ENCODE measurements around the gene CDS1.
"Not testable (repeated sequence)": the region's sequence is repeated elsewhere in the genome, so short reads cannot be mapped to it uniquely, and the experiment has no call there.

CDS1 gene

GRCh38 chr4:84614891-84615290, 32.0 kb downstream of the CDS1 start:
- DNase-seq = no peak

- no peak for DNase-seq
These were observed 32.4 kb downstream of the CDS1 start for GRCh38 chr4:84615355-84615754.

GRCh38 chr4:84622959-84623358, 40.0 kb downstream of the CDS1 start:
- DNase-seq = no peak

GRCh38 chr4:84623661-84624060, 40.7 kb downstream of the CDS1 start:
- DNase-seq = no peak

GRCh38 chr4:84626673-84627072, 43.7 kb downstream of the CDS1 start:
- no peak for DNase-seq

- no peak for DNase-seq
These were observed 48.6 kb downstream of the CDS1 start for GRCh38 chr4:84631573-84631972.

GRCh38 chr4:84632092-84632491, 49.2 kb downstream of the CDS1 start:
- DNase-seq = no peak

- DNase-seq = no peak
These were observed 52.0 kb downstream of the CDS1 start for GRCh38 chr4:84634961-84635360.

GRCh38 chr4:84638092-84638491, 55.2 kb downstream of the CDS1 start:
- no peak for DNase-seq

GRCh38 chr4:84639145-84639544, 56.2 kb downstream of the CDS1 start:
- DNase-seq = no peak

GRCh38 chr4:84644087-84644486, 61.2 kb downstream of the CDS1 start:
- DNase-seq = no peak

GRCh38 chr4:84647312-84647884, 64.5 kb downstream of the CDS1 start:
- no peak for DNase-seq

- no peak for DNase-seq
These were observed 65.3 kb downstream of the CDS1 start for GRCh38 chr4:84648178-84648577.

- no peak for DNase-seq
These were observed 66.1 kb downstream of the CDS1 start for GRCh38 chr4:84648863-84649647.

GRCh38 chr4:84651499-84651898, 68.6 kb downstream of the CDS1 start:
- no peak for DNase-seq

GRCh38 chr4:84652478-84652877, 69.6 kb downstream of the CDS1 start:
- no peak for DNase-seq

GRCh38 chr4:84660606-84661005, 77.7 kb downstream of the CDS1 start:
- DNase-seq = no peak

- no peak for DNase-seq
These were observed 78.4 kb downstream of the CDS1 start for GRCh38 chr4:84661191-84661939.

- DNase-seq = not testable (repeated sequence)
These were observed 81.8 kb downstream of the CDS1 start for GRCh38 chr4:84664767-84665166.

GRCh38 chr4:84666439-84666838, 83.5 kb downstream of the CDS1 start:
- DNase-seq = no peak

- no peak for DNase-seq
These were observed 86.3 kb downstream of the CDS1 start for GRCh38 chr4:84669201-84669600.

GRCh38 chr4:84672177-84672576, 89.2 kb downstream of the CDS1 start:
- DNase-seq = no peak

GRCh38 chr4:84673475-84674240, 90.7 kb downstream of the CDS1 start:
- DNase-seq = no peak
